Metanephros (tissue), 1 donor: ENCODE results near the gene TXLNA. TPM values are rescaled to one million over a fixed set of nuclear protein-coding genes. Genes with fewer than 3 reads are reported as not detected.

Experiments used
- total RNA-seq: library from RNA; depleted of rRNA; stranded (reverse); fragments of >200 nt; gene quantifications from one replicate; pipeline ENCODE4 v1.2.3, GENCODE V29; 2014

TXLNA gene
- total RNA-seq: 41.6 TPM

GRCh38 chr1:32179443-32180185, at the start of gene TXLNA:
Gene TXLNA, plus strand, starts transcription at chr1:32179675. Its CDS starts 671 bp downstream, at chr1:32180346.

GRCh38 chr1:32200226-32201010, 20.9 kb downstream of the TXLNA start, which contains the start of gene CCDC28B:
Gene CCDC28B, plus strand, starts transcription at chr1:32200595. Its CDS starts 1,341 bp downstream, at chr1:32201936.

DNA sequence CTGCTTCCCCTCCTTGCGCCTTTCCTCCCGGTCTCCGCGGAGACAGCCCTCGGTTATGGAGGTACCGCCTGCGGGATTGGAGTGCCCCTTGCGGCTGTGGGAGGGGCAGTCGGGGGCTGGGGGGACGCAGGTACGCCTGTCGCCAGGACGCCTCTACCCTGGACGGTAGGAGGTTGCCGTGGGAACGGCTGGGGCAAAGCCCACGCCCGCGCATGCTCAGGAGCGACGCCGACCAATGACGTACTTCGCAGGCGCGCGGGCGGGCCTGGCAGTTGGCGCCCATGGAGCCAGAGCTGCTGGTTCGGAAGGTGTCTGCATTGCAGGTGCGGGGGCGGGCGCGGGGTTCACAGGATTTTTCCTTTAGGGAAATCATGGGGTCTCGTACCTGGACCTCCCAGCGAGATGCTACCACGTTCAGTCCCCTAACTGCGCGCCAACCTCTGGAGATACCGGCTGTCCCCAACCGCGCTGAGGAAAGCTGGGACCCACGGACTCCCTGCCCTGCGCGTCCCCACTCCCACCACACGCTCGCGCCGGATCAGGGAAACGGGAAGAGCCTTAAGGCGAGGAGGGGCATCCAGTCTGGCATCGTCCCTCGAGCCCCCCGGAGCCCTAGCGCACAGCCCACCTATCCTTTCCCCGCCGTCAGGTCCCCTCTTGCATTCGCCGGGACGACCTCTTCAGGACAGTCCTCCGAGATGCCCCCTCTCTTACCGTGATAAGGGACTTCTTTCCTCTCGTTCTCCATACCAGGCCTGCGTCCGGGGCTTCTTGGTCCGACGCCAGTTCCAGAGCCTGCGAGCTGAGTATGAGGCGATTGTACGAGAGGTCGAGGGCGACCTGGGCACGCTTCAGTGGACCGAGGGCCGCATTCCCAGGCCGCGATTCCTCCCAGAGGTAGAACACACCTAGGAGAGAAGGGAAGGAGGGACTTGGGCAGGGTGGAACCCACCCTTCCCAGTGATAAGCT, 26.2 kb downstream of the TXLNA start, which contains the start of gene IQCC:
TSS of gene IQCC (plus strand) at position 271 of the 970 bp plus-strand sequence. CDS start at position 282, 11 bp downstream.

GRCh38 chr1:32208891-32209328, 29.4 kb downstream of the TXLNA start, which contains the start of gene DCDC2B:
Gene DCDC2B, plus strand, starts transcription at chr1:32209089. Its CDS starts 5 bp downstream, at chr1:32209094.

GRCh38 chr1:32221980-32222755, 42.7 kb downstream of the TXLNA start, which contains the start of the genes EIF3I and TMEM234:
Gene EIF3I, plus strand, starts transcription at chr1:32222407. Its CDS starts 35 bp downstream, at chr1:32222442.
Gene TMEM234, minus strand, starts transcription at chr1:32222353. Its CDS starts 31 bp downstream, at chr1:32222322.

DNA sequence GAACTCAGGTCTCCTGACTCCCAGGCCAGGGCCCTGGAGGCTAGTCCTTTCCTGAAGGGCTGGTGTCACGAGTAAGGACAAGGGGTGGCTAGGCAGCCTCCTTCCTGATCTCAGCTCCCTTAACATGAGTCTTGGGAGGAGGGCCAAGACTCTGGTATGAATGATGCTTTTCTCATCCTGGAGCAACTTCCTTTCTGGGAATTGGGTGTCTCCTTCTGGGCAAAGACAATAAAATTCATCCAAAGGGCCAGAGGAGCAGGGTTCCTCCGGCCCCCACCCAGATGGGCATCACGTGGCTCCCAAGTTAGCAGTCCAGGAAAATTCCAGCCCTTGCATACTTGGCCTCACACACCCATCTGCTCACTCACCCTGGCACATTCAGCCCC, 67.4 kb downstream of the TXLNA start, which contains the start of gene FAM167B:
TSS of gene FAM167B (plus strand) at position 335 of the 386 bp plus-strand sequence. CDS start 200 bp downstream, outside the sequence.

Other genes with a start within 250 kb of the TXLNA start
- gene PTP4A2, start 241.3 kb upstream of the TXLNA start, total RNA-seq: 251 TPM
- gene KHDRBS1, start 165.8 kb upstream of the TXLNA start, total RNA-seq: 133 TPM
- gene TMEM39B, start 106.7 kb upstream of the TXLNA start, total RNA-seq: 10.4 TPM
- gene KPNA6, start 71.6 kb upstream of the TXLNA start, total RNA-seq: 32.7 TPM
- 29.6 TPM for gene CCDC28B, start 20.9 kb downstream of the TXLNA start, total RNA-seq
- 5.1 TPM for gene IQCC, start 26.0 kb downstream of the TXLNA start, total RNA-seq
- not detected for gene DCDC2B, start 29.4 kb downstream of the TXLNA start, total RNA-seq
- 22.2 TPM for gene TMEM234, start 42.7 kb downstream of the TXLNA start, total RNA-seq
- 116 TPM for gene EIF3I, start 42.7 kb downstream of the TXLNA start, total RNA-seq
- gene FAM167B, start 67.5 kb downstream of the TXLNA start, total RNA-seq: 13.7 TPM
- 8.5 TPM for gene LCK, start 71.6 kb downstream of the TXLNA start, total RNA-seq
- 90.4 TPM for gene HDAC1, start 112.4 kb downstream of the TXLNA start, total RNA-seq
- 120 TPM for gene MARCKSL1, start 156.6 kb downstream of the TXLNA start, total RNA-seq
- 4.5 TPM for gene FAM229A, start 182.8 kb downstream of the TXLNA start, total RNA-seq
- gene TSSK3, start 182.9 kb downstream of the TXLNA start, total RNA-seq: 1.1 TPM
- 63.6 TPM for gene BSDC1, start 214.8 kb downstream of the TXLNA start, total RNA-seq